Measurements from ENCODE around the gene SLC25A42.

SLC25A42 gene

DNA sequence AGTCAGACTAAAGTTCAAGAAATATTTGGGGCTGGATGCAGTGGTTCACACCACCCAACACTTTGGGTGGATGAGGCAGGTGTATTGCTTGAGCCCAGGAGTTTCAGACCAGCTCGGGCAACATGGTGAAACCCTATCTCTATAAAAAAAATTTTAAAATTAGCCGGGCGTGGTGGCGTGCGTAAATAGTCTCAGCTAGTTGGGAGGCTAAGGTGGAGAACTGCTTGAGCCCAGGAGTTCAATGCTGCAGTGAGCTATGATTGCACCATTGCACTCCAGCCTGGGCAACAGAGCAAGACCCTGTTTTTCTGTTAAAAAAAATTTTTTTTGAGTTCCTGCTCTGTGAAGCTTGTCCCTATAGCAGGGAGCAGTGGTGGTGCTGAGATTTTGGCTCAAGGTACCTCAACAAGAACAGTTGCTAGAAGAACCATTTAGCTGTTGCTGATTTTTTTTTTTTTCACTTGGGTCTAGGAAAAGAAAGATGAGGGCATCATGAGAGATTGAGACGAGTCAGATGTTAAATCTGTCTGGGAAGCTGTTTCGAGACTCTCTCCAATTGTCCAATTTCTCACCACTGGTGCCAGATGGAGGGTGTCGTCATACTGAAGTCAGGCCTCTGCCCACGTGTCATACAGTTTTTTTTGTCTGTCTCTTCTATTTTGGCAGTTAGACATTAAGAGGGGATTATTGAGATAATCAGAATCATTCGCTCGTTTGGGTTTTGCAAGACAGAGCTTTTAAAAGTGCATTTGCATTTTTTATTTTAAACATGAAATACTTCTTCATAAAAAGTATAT is 3.7 kb downstream of the SLC25A42 start:
- in situ Hi-C loops (cut with HindIII; ENCODE audit: low sequenced_read_pairs), result no loop called here

GRCh38 chr19:19068659-19069654 is 5.2 kb downstream of the SLC25A42 start:
- in situ Hi-C loops (cut with HindIII; ENCODE audit: low sequenced_read_pairs), result no loop called here

DNA sequence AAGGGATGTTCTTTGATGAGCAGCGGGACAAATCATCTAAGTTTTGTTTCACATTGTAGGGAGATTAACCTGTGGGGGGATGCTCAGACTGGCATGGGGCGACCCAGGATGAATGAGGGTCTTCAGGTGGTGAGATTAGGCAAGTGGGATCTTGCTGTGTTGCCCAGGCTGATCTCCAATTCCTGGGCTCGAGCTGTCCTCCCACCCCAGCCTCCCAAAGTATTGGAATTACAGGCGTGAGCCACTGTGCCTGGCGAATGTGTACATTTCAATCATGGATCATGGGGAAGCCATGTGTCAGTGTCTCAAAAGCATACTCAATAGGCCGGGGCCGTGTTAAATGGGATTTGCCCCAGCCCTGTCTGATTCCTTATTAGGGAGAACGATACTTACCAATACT is 8.1 kb downstream of the SLC25A42 start:
- in situ Hi-C loops (cut with HindIII; ENCODE audit: low sequenced_read_pairs), result no loop called here

GRCh38 chr19:19074196-19074882 is 10.5 kb downstream of the SLC25A42 start:
- in situ Hi-C loops (cut with HindIII; ENCODE audit: low sequenced_read_pairs), result no loop called here

DNA sequence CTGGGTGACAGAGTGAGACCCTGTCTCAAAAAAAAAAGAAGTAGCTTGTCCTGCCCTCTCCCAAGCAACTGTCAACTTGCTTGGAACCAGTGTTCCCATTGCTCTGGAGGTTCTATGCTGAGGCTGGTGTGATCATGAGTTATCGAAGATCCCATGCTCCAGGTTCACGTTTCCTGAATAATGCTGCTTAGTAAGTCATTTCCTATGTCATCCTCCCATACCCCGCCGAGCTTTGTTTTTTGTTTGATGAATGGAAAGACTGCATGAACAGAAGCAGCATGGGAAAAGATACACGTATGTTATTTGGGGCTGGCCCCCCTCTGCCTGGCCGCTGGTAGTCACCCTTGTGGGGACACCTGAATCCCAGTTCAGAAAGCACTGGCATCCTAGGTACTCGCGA is 11.3 kb downstream of the SLC25A42 start:
- in situ Hi-C loops (cut with HindIII; ENCODE audit: low sequenced_read_pairs), result no loop called here

- in situ Hi-C loops (cut with HindIII; ENCODE audit: low sequenced_read_pairs), result no loop called here
Measured at GRCh38 chr19:19076476-19076875, 12.7 kb downstream of the SLC25A42 start.

DNA sequence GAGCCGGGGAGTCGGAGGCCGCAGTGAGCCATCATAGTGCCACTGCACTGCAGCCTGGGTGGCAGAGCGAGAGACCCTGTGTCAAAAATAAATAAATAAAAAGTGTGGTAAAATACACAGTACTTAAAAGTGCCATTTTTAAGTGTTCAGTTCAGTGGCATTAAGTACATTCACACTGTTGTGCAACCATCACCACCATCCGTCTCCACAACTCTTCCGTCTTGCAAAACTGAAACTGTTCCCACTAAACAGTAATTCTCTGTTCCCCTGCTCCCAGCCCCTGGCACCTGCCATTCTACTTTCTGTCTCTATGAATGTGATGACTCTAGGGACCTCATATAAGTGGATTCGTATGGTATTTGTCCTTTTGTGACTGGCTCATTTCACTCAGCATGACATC is 13.3 kb downstream of the SLC25A42 start:
- in situ Hi-C loops (cut with HindIII; ENCODE audit: low sequenced_read_pairs), result no loop called here

GRCh38 chr19:19078801-19079200 is 15.0 kb downstream of the SLC25A42 start:
- in situ Hi-C loops (cut with HindIII; ENCODE audit: low sequenced_read_pairs), result no loop called here

DNA sequence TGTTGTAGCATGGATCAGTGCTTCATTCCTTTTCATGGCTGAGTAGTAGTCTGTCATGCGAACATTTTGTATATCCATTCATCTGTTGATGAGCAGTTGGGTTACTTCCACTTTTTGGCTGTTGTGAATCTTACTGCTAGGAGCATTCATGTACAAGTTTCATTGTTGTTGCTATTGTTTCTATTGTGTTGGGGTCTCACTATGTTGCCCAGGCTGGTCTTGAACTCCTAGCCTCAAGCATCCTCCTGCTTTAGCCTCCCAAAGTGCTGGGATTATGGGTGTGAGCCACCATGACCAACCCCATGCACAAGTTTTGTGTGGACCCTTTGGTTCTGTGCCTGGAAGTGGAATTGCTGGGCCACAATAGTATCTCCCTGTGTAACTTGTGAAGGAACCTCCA is 15.8 kb downstream of the SLC25A42 start:
- in situ Hi-C loops (cut with HindIII; ENCODE audit: low sequenced_read_pairs), result no loop called here

- in situ Hi-C loops (cut with HindIII; ENCODE audit: low sequenced_read_pairs), result no loop called here
Measured at GRCh38 chr19:19081642-19082151, 17.9 kb downstream of the SLC25A42 start.

GRCh38 chr19:19083413-19084178 is 19.8 kb downstream of the SLC25A42 start:
- in situ Hi-C loops (cut with HindIII; ENCODE audit: low sequenced_read_pairs), result no loop called here

- in situ Hi-C loops (cut with HindIII; ENCODE audit: low sequenced_read_pairs), result no loop called here
Measured at GRCh38 chr19:19087676-19088075, 23.9 kb downstream of the SLC25A42 start.

- in situ Hi-C loops (cut with HindIII; ENCODE audit: low sequenced_read_pairs), result no loop called here
Measured at GRCh38 chr19:19094513-19094912, 30.7 kb downstream of the SLC25A42 start.

GRCh38 chr19:19095691-19096090 is 31.9 kb downstream of the SLC25A42 start:
- in situ Hi-C loops (cut with HindIII; ENCODE audit: low sequenced_read_pairs), result no loop called here

DNA sequence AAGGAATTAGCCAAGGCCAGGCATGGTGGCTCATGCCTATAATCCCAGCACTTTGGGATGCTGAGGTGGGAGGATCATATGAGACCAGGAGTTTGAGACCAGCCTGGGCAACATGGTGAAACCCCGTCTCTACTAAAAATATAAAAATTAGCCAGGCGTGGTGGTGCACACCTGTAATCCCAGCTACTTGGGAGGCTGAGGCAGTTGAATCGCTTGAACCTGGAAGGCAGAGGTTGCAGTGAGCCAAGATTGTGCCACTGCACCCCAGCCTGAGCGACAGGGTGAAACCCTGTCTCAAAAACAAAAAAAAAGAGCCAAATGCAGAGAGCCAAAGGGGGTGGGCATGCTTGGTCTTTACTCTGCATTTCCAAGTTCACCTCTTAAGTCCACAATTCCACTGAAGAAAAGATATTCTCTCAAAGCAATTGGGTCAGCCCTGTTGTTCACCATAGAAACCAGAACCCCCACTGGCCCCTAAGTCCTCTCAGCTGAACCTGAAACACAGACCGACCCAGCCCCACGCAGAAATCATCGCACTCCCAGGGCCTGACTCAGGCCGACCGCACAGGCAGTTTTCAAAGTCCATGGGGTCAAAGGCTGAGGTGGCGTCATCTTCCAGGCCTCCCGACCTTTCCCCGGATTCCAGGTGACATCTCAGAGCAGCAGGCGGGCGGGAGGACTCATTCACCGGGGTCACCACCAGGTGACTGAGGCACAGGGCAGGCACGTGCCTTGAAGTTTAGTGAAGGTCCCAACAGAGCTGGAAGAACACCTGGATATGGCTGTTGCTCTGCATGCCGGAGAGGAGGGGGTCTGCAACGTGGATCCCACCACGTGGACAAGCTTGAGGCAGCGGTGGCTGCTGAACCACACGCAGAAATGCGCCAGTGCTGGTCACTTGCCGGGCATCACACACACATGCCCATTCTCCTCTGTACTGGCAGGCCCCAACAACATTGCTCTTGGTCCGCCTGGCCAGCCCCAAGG is 33.1 kb downstream of the SLC25A42 start:
- in situ Hi-C loops (cut with HindIII; ENCODE audit: low sequenced_read_pairs), result no loop called here

DNA sequence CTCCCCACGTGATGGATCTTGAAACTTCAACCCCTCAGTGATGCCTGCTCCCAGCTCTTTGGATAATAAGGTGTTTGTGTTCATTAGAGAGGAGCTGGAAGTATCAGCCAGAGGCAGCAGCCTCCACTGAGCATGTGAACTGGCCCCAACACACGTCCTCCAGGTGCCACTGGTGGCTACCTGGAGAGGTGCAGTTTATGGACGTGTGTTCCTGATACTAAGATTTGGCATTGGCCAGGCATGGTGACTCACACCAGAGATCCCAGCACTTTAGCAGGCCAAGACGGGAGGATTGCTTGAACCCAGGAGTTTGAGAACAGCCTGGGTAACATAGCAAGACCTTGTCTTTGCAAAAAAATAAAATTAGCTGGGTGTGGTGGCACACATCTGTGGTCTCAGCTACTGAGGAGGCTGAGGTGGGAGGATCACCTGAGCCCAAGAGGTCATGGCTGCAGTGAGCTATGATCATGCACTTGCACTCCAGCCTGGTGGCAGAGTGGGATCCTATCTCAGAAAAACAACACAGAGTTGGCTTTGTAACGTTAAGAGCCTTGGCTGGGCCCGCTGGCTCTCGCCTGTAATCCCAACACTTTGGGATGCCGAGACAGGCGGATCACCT is 34.4 kb downstream of the SLC25A42 start:
- in situ Hi-C loops (cut with HindIII; ENCODE audit: low sequenced_read_pairs), result no loop called here

- in situ Hi-C loops (cut with HindIII; ENCODE audit: low sequenced_read_pairs), result no loop called here
Measured at GRCh38 chr19:19098703-19099632, 35.2 kb downstream of the SLC25A42 start.

GRCh38 chr19:19101540-19101939 is 37.7 kb downstream of the SLC25A42 start:
- in situ Hi-C loops (cut with HindIII; ENCODE audit: low sequenced_read_pairs), result no loop called here
